Measurements from ENCODE around the gene EPC2. TPM values are rescaled to one million over a fixed set of nuclear protein-coding genes. Genes with fewer than 3 reads are reported as not detected.

Gene EPC2
- total RNA-seq, 1 experiment from 2014 or later, result 32.4 TPM

DNA sequence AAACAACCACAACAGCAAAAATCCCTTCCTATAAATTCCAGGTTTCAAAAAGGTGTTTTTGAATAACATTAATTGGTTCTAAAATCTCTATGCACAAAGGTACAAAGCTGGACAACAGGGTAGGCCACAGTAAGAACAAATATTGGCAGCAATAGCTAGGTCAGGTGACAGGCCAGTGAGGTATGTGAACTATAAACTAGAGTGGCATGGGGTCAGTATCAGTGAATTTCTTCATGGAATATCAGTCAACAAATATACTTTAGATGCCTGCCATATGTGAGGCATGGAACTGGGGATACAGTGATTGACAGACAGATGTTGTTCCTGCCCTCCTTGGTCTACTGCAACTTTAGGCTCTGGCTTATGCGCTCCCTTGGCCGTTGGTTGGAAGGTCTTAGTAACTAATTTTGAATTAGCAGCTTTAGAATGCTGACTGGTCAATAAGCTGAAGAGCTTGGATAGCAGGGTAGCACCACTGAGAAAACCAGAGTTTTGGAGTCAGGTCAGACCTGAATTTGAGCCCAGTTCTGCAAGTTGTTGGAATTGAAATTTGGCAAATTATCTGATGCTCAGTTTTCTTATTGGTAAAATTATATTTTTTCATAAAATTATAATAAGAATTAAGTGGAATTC lies 2.3 kb upstream of the EPC2 start:
- CTCF ChIA-PET, result no interaction called here
- Histone ChIP-seq H3K27ac (ENCODE audit: low read depth, low read length, poor library complexity, severe bottlenecking) (no peak overlapping the region), H3K36me3 (ENCODE audit: insufficient read depth, low read length, poor library complexity, severe bottlenecking) (no peaks in the 10 kb centered on the region), H3K4me1 (ENCODE audit: insufficient read depth, low read length, poor library complexity, severe bottlenecking) (peaks cover 5% of the 10 kb centered on the region), H3K27me3 (replicated peaks; ENCODE audit: insufficient read depth, low read depth, low read length, poor library complexity) (no peaks in the 10 kb centered on the region), H3K4me3 (ENCODE audit: low read depth, low read length, poor library complexity, severe bottlenecking) (no peak overlapping the region), H3K9me3 (ENCODE audit: low read depth, low read length, poor library complexity, severe bottlenecking) (no peaks in the 10 kb centered on the region)
- no peak for DNase-seq (ENCODE audit: low spot score)
- intact Hi-C loops (cut with micrococcal nuclease; ENCODE audit: unreplicated experiment), result no loop called here
- POLR2A ChIA-PET (ENCODE audit: low non-redundant PET), result no interaction called here
- BruUV-seq (replicated peaks), result no TSS peak
- no peak for TF ChIP-seq CTCF (conservative IDR thresholded peaks at IDR 0.05; ENCODE audit: low read depth, low read length)
- no peak for TF ChIP-seq EZH2 (IDR thresholded peaks at IDR 0.05; ENCODE audit: borderline replicate concordance, low read depth, low read length, poor library complexity, severe bottlenecking)

GRCh38 chr2:148642891-148643416 lies 1.6 kb upstream of the EPC2 start:
- Histone ChIP-seq H3K9me3 (ENCODE audit: low read depth, low read length, poor library complexity, severe bottlenecking) (no peaks in the 10 kb centered on the region), H3K4me3 (ENCODE audit: low read depth, low read length, poor library complexity, severe bottlenecking) (no peak overlapping the region), H3K27me3 (replicated peaks; ENCODE audit: insufficient read depth, low read depth, low read length, poor library complexity) (no peaks in the 10 kb centered on the region), H3K4me1 (ENCODE audit: insufficient read depth, low read length, poor library complexity, severe bottlenecking) (peaks cover 5% of the 10 kb centered on the region), H3K27ac (ENCODE audit: low read depth, low read length, poor library complexity, severe bottlenecking) (no peak overlapping the region), H3K36me3 (ENCODE audit: insufficient read depth, low read length, poor library complexity, severe bottlenecking) (no peaks in the 10 kb centered on the region)
- CTCF ChIA-PET, result no interaction called here
- BruUV-seq (replicated peaks), result no TSS peak
- no peak for DNase-seq (ENCODE audit: low spot score)
- POLR2A ChIA-PET (ENCODE audit: low non-redundant PET), result no interaction called here
- intact Hi-C loops (cut with micrococcal nuclease; ENCODE audit: unreplicated experiment), result no loop called here
- TF ChIP-seq CTCF (conservative IDR thresholded peaks at IDR 0.05; ENCODE audit: low read depth, low read length), result no peak
- no peak for TF ChIP-seq EZH2 (IDR thresholded peaks at IDR 0.05; ENCODE audit: borderline replicate concordance, low read depth, low read length, poor library complexity, severe bottlenecking)

GRCh38 chr2:148643421-148643820 lies 1.1 kb upstream of the EPC2 start:
- H3K27ac ChIP-seq (ENCODE audit: low read depth, low read length, poor library complexity, severe bottlenecking), result no peak overlapping the region
- CTCF ChIA-PET, result no interaction called here
- peaks cover 5% of the 10 kb centered on the region for H3K4me1 ChIP-seq (ENCODE audit: insufficient read depth, low read length, poor library complexity, severe bottlenecking)
- H3K36me3 ChIP-seq (ENCODE audit: insufficient read depth, low read length, poor library complexity, severe bottlenecking), result no peaks in the 10 kb centered on the region
- DNase-seq (ENCODE audit: low spot score), result no peak
- no peaks in the 10 kb centered on the region for H3K9me3 ChIP-seq (ENCODE audit: low read depth, low read length, poor library complexity, severe bottlenecking)
- intact Hi-C loops (cut with micrococcal nuclease; ENCODE audit: unreplicated experiment), result no loop called here
- H3K27me3 ChIP-seq (replicated peaks; ENCODE audit: insufficient read depth, low read depth, low read length, poor library complexity), result no peaks in the 10 kb centered on the region
- BruUV-seq (replicated peaks), result no TSS peak
- no peak for TF ChIP-seq EZH2 (IDR thresholded peaks at IDR 0.05; ENCODE audit: borderline replicate concordance, low read depth, low read length, poor library complexity, severe bottlenecking)
- TF ChIP-seq CTCF (conservative IDR thresholded peaks at IDR 0.05; ENCODE audit: low read depth, low read length), result no peak
- POLR2A ChIA-PET (ENCODE audit: low non-redundant PET), result interaction anchor here (0.5 kb wide), 1 partner anchor 28 kb away, joined by 3 read pairs; no protein-coding TSS in a partner anchor
- H3K4me3 ChIP-seq (ENCODE audit: low read depth, low read length, poor library complexity, severe bottlenecking), result peak overlapping the region; percentile 80
